ENCODE data around the gene EPS15.

DNA sequence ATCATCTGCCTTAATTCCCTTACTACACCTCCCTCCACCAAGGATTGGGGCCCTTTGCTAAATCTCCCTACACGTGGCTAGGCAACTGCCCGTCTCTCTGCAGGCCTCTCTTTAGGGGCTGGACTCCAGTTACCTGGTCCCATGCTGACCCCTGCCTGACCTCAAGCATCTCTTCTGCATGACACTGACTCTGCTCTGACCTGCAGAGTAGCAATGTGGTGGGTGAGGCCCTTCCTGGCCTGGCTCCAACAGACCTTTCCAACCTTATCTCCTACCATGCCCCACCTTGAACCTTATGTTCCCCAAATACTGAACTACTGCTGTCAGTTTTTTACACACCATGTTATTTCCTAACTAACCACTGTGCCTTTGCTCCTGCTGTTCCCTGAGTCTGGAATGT lies 45.9 kb upstream of the EPS15 start:
- TF ChIP-seq, protein P1, sequence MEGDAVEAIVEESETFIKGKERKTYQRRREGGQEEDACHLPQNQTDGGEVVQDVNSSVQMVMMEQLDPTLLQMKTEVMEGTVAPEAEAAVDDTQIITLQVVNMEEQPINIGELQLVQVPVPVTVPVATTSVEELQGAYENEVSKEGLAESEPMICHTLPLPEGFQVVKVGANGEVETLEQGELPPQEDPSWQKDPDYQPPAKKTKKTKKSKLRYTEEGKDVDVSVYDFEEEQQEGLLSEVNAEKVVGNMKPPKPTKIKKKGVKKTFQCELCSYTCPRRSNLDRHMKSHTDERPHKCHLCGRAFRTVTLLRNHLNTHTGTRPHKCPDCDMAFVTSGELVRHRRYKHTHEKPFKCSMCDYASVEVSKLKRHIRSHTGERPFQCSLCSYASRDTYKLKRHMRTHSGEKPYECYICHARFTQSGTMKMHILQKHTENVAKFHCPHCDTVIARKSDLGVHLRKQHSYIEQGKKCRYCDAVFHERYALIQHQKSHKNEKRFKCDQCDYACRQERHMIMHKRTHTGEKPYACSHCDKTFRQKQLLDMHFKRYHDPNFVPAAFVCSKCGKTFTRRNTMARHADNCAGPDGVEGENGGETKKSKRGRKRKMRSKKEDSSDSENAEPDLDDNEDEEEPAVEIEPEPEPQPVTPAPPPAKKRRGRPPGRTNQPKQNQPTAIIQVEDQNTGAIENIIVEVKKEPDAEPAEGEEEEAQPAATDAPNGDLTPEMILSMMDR (IDR thresholded peaks at IDR 0.05) = no peak
- TF ChIP-seq, protein P2, sequence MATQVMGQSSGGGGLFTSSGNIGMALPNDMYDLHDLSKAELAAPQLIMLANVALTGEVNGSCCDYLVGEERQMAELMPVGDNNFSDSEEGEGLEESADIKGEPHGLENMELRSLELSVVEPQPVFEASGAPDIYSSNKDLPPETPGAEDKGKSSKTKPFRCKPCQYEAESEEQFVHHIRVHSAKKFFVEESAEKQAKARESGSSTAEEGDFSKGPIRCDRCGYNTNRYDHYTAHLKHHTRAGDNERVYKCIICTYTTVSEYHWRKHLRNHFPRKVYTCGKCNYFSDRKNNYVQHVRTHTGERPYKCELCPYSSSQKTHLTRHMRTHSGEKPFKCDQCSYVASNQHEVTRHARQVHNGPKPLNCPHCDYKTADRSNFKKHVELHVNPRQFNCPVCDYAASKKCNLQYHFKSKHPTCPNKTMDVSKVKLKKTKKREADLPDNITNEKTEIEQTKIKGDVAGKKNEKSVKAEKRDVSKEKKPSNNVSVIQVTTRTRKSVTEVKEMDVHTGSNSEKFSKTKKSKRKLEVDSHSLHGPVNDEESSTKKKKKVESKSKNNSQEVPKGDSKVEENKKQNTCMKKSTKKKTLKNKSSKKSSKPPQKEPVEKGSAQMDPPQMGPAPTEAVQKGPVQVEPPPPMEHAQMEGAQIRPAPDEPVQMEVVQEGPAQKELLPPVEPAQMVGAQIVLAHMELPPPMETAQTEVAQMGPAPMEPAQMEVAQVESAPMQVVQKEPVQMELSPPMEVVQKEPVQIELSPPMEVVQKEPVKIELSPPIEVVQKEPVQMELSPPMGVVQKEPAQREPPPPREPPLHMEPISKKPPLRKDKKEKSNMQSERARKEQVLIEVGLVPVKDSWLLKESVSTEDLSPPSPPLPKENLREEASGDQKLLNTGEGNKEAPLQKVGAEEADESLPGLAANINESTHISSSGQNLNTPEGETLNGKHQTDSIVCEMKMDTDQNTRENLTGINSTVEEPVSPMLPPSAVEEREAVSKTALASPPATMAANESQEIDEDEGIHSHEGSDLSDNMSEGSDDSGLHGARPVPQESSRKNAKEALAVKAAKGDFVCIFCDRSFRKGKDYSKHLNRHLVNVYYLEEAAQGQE (IDR thresholded peaks at IDR 0.05; ENCODE audit: insufficient read depth in 1 of 2, low read depth in 2 of 2, low read length in 1 of 2) = no peak
- no peak for TF ChIP-seq TCF7L2 (IDR thresholded peaks at IDR 0.05; ENCODE audit: low read depth, low read length)

Measured in Panc1 (cell line).